Measurements from ENCODE around the gene PIP5K1B.

DNA sequence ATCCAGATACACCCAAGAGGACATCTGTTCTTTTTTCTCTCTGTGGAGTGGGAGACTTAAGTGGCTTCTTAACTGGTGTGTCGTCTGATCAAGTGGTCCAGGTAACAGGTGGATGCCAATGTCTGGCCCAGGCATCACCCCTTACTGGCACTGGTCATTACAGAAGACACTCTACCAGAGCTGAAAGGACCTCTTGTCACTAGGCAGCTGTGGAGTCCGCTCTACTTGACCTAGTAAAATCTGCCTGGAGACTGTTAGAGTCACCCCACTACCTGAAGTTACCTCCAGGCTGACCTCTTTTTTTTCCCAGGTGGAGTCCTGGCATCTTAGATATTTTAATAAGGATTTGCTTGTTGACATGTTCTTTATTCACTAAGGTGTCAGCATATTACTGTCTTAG is 353.1 kb downstream of the PIP5K1B start:
- TF ChIP-seq EP300 (IDR thresholded peaks at IDR 0.05), result no peak
- TF ChIP-seq, protein P1, sequence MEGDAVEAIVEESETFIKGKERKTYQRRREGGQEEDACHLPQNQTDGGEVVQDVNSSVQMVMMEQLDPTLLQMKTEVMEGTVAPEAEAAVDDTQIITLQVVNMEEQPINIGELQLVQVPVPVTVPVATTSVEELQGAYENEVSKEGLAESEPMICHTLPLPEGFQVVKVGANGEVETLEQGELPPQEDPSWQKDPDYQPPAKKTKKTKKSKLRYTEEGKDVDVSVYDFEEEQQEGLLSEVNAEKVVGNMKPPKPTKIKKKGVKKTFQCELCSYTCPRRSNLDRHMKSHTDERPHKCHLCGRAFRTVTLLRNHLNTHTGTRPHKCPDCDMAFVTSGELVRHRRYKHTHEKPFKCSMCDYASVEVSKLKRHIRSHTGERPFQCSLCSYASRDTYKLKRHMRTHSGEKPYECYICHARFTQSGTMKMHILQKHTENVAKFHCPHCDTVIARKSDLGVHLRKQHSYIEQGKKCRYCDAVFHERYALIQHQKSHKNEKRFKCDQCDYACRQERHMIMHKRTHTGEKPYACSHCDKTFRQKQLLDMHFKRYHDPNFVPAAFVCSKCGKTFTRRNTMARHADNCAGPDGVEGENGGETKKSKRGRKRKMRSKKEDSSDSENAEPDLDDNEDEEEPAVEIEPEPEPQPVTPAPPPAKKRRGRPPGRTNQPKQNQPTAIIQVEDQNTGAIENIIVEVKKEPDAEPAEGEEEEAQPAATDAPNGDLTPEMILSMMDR (IDR thresholded peaks at IDR 0.05), result no peak
- no peak for TF ChIP-seq POLR2A (IDR thresholded peaks at IDR 0.05)
- TF ChIP-seq POLR2AphosphoS5 (IDR thresholded peaks at IDR 0.05), result no peak

Data from sigmoid colon (tissue), 4 donors.